ENCODE results near the gene BTBD10. TPM values are rescaled to one million over a fixed set of nuclear protein-coding genes. Genes with fewer than 3 reads are reported as not detected.

BTBD10 gene
- total and polyA plus RNA-seq, 2 of the 13 experiments (the other 11 are each of a cell fraction or from before 2014, with no cell fraction given): 9.8 to 26.6 TPM

DNA sequence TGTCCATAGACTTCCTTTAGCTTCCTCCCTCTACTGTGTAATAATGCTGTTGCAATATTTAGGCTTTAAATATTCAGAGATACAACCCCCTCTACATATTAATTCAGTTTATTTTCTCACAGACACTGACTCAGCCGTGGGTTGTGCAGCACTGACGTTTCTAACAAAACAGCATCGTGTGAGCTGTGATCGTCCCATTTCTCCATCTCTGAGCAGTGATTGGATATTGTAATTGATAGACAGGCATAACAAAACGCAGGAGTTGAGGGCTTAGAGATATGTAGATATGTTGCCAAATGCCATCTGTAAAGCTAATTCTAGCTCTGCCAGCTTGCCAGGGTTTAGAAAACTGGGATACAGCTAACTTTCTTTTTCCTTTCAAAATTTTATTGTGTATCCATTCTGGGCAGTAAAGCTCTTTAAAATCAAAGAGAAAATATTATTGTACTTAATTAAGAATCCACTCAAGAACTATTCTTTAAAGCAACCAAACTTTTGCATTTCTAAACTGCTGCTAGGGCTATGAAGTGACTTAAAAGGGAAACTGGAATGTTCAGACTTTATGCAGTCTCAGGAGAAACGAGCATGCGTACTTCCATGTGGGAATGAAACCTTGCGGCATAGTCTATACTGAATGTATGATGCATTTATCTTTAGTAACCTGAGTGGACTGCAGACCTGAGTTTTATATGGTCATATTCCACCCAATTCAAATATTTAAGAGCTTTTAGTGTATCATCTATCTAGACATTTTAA, 22.7 kb downstream of the BTBD10 start (continued):
- TF ChIP-seq, protein P1, sequence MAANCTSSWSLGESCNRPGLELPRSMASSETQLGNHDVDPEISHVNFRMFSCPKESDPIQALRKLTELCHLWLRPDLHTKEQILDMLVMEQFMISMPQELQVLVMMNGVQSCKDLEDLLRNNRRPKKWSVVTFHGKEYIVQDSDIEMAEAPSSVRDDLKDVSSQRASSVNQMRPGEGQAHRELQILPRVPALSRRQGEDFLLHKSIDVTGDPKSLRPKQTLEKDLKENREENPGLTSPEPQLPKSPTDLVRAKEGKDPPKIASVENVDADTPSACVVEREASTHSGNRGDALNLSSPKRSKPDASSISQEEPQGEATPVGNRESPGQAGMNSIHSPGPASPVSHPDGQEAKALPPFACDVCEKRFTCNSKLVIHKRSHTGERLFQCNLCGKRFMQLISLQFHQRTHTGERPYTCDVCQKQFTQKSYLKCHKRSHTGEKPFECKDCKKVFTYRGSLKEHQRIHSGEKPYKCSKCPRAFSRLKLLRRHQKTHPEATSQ (CRISPR knock-in tag; IDR thresholded peaks at IDR 0.05; ENCODE audit: borderline replicate concordance): no peak
- TF ChIP-seq, protein P2, sequence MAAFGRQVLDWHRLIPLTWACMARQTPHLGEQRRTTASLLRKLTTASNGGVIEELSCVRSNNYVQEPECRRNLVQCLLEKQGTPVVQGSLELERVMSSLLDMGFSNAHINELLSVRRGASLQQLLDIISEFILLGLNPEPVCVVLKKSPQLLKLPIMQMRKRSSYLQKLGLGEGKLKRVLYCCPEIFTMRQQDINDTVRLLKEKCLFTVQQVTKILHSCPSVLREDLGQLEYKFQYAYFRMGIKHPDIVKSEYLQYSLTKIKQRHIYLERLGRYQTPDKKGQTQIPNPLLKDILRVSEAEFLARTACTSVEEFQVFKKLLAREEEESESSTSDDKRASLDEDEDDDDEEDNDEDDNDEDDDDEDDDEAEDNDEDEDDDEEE (CRISPR knock-in tag; IDR thresholded peaks at IDR 0.05): no peak
- TF ChIP-seq, protein P3, sequence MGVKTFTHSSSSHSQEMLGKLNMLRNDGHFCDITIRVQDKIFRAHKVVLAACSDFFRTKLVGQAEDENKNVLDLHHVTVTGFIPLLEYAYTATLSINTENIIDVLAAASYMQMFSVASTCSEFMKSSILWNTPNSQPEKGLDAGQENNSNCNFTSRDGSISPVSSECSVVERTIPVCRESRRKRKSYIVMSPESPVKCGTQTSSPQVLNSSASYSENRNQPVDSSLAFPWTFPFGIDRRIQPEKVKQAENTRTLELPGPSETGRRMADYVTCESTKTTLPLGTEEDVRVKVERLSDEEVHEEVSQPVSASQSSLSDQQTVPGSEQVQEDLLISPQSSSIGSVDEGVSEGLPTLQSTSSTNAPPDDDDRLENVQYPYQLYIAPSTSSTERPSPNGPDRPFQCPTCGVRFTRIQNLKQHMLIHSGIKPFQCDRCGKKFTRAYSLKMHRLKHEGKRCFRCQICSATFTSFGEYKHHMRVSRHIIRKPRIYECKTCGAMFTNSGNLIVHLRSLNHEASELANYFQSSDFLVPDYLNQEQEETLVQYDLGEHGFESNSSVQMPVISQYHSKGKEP (CRISPR knock-in tag; IDR thresholded peaks at IDR 0.05): no peak
- no peak for TF ChIP-seq ZNF644 (CRISPR knock-in tag; IDR thresholded peaks at IDR 0.05; ENCODE audit: low read depth)

DNA sequence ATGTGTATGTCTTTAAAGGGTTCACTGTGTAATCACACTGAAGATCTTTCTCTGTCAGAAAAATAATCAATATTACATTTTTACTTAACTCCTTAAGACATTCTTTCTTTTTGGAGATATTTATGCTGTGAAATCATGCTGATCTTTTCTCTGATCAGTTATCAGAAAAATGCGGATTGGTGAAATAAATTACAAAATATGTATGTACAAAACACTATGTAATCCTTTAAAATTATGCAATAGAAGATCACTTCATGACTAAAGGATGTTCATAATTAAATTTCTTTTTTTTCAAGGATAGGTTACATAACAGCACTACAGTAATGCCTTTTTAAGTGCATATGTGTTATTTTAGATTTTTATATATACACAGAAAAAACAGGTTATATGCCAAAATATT, 24.7 kb downstream of the BTBD10 start:
- Histone ChIP-seq H3K9ac (ENCODE audit: insufficient read depth, low read depth, low read length) (no peak overlapping the region), H3K36me3 (replicated peaks in 1 of 2; ENCODE audit: control insufficient read depth in 1 of 2, insufficient read depth in 2 of 2, low read length in 2 of 2) (no peaks in the 10 kb centered on the region), H3K4me3 (replicated peaks in 1 of 3; ENCODE audit: insufficient read depth in 1 of 3, low read depth in 2 of 3, low read length in 3 of 3) (no peak overlapping the region), H3K27ac (ENCODE audit: extremely low read length, insufficient read depth, low read length) (no peak overlapping the region), H3K27me3 (ENCODE audit: control insufficient read depth in 1 of 2, insufficient read depth in 2 of 2, low read length in 2 of 2) (no peaks in the 10 kb centered on the region), H3K9me3 (ENCODE audit: low read length) (no peaks in the 10 kb centered on the region), H4K20me1 (ENCODE audit: insufficient read depth, low read length) (no peaks in the 10 kb centered on the region), H2AFZ (ENCODE audit: low read length) (no peak overlapping the region), H3K4me1 (ENCODE audit: insufficient read depth, low read length) (no peaks in the 10 kb centered on the region), H3K4me2 (ENCODE audit: low read depth, low read length) (no peak overlapping the region), H3K79me2 (ENCODE audit: insufficient read depth, low read length) (no peaks in the 10 kb centered on the region)
- ChIA-PET POLR2A (no interaction called here), CTCF (ENCODE audit: low intra/inter-chr PET ratio, low total read pairs) (no interaction called here)
- in situ Hi-C loops (cut with HindIII; ENCODE audit: extremely low pct_ligation_motif_present, low pct_unique_long_range_greater_than_20kb): no loop called here
- BruUV-seq (replicated peaks): no TSS peak
- intact Hi-C loops (cut with micrococcal nuclease; ENCODE audit: unreplicated experiment): no loop called here
- 100% methylated on average over 1 of the region's 1 CpG for WGBS (ENCODE audit: low lambda C conversion rate)
- ATAC-seq (no peak), DNase-seq (ENCODE audit: low spot score) (no peak), FAIRE-seq (no peak)
- TF ChIP-seq FOXJ3 (CRISPR knock-in tag; IDR thresholded peaks at IDR 0.05; ENCODE audit: borderline replicate concordance) (no peak), TGIF2 (CRISPR knock-in tag; IDR thresholded peaks at IDR 0.05) (no peak), ZNF33A (CRISPR knock-in tag; IDR thresholded peaks at IDR 0.05; ENCODE audit: borderline replicate concordance) (no peak), POLR2AphosphoS2 (IDR thresholded peaks at IDR 0.05; ENCODE audit: low read depth, low read length) (no peak), ZNF589 (CRISPR knock-in tag; conservative IDR thresholded peaks at IDR 0.05) (no peak), NFE2L1 (CRISPR knock-in tag; IDR thresholded peaks at IDR 0.05; ENCODE audit: borderline replicate concordance) (no peak), SNRNP70 (IDR thresholded peaks at IDR 0.05; ENCODE audit: low read depth, low read length) (no peak), ZNF546 (CRISPR knock-in tag; conservative IDR thresholded peaks at IDR 0.05) (no peak), ZNF768 (CRISPR knock-in tag; IDR thresholded peaks at IDR 0.05) (no peak)
- TF ChIP-seq, protein P4, sequence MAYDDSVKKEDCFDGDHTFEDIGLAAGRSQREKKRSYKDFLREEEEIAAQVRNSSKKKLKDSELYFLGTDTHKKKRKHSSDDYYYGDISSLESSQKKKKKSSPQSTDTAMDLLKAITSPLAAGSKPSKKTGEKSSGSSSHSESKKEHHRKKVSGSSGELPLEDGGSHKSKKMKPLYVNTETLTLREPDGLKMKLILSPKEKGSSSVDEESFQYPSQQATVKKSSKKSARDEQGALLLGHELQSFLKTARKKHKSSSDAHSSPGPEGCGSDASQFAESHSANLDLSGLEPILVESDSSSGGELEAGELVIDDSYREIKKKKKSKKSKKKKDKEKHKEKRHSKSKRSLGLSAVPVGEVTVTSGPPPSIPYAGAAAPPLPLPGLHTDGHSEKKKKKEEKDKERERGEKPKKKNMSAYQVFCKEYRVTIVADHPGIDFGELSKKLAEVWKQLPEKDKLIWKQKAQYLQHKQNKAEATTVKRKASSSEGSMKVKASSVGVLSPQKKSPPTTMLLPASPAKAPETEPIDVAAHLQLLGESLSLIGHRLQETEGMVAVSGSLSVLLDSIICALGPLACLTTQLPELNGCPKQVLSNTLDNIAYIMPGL (CRISPR knock-in tag; IDR thresholded peaks at IDR 0.05; ENCODE audit: borderline replicate concordance in 1 of 2, low read depth in 1 of 2): no peak
- TF ChIP-seq, protein P5, sequence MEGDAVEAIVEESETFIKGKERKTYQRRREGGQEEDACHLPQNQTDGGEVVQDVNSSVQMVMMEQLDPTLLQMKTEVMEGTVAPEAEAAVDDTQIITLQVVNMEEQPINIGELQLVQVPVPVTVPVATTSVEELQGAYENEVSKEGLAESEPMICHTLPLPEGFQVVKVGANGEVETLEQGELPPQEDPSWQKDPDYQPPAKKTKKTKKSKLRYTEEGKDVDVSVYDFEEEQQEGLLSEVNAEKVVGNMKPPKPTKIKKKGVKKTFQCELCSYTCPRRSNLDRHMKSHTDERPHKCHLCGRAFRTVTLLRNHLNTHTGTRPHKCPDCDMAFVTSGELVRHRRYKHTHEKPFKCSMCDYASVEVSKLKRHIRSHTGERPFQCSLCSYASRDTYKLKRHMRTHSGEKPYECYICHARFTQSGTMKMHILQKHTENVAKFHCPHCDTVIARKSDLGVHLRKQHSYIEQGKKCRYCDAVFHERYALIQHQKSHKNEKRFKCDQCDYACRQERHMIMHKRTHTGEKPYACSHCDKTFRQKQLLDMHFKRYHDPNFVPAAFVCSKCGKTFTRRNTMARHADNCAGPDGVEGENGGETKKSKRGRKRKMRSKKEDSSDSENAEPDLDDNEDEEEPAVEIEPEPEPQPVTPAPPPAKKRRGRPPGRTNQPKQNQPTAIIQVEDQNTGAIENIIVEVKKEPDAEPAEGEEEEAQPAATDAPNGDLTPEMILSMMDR (CRISPR knock-in tag; IDR thresholded peaks at IDR 0.05): no peak

Data from HepG2 (cell line).